Measurements from ENCODE around the gene LRRN2. TPM values are rescaled to one million over a fixed set of nuclear protein-coding genes. Genes with fewer than 3 reads are reported as not detected.

The LRRN2 gene
- total and polyA plus RNA-seq, 2 donors (not counting 1 experiment from before 2014, with no cell fraction given): not detected

GRCh38 chr1:204695692-204696091 lies 10.2 kb upstream of the LRRN2 start:
- Histone ChIP-seq H3K9me3 (ENCODE audit: control insufficient read depth, insufficient read depth, low read depth, low read length) (no peaks in the 10 kb centered on the region), H3K36me3 (ENCODE audit: control insufficient read depth, insufficient read depth, low read length) (no peaks in the 10 kb centered on the region), H3K4me2 (ENCODE audit: extremely low read depth, insufficient read depth, low read length) (no peak overlapping the region), H3K9ac (ENCODE audit: insufficient read depth, low read length) (no peak overlapping the region), H3K27ac (ENCODE audit: insufficient read depth, low read length) (no peak overlapping the region), H3K79me2 (ENCODE audit: control insufficient read depth, insufficient read depth, low read length) (no peaks in the 10 kb centered on the region), H3K4me1 (ENCODE audit: control insufficient read depth, extremely low read depth, insufficient read depth, low read length) (no peaks in the 10 kb centered on the region), H4K20me1 (ENCODE audit: control insufficient read depth, extremely low read depth, insufficient read depth, low read length) (no peaks in the 10 kb centered on the region), H3K27me3 (ENCODE audit: control insufficient read depth, insufficient read depth, low read length) (peaks cover 6% of the 10 kb centered on the region), H2AFZ (ENCODE audit: low read length) (no peak overlapping the region), H3K4me3 (replicated peaks in 1 of 4; ENCODE audit: control extremely low read depth in 1 of 4, insufficient read depth in 1 of 4, low read depth in 3 of 4, low read length in 4 of 4) (no peak overlapping the region)
- no peak for DNase-seq (ENCODE audit: low read depth in 2 of 2)
- TF ChIP-seq EZH2 (IDR thresholded peaks at IDR 0.05; ENCODE audit: low read length, missing control alignments) (no peak), CTCF (conservative IDR thresholded peaks at IDR 0.05 in 1 of 2, IDR thresholded peaks at IDR 0.05 in 1 of 2; ENCODE audit: low read depth in 1 of 2, low read length in 2 of 2) (no peak)

- Histone ChIP-seq H3K4me3 (replicated peaks in 1 of 4; ENCODE audit: control extremely low read depth in 1 of 4, insufficient read depth in 1 of 4, low read depth in 3 of 4, low read length in 4 of 4) (no peak overlapping the region), H3K36me3 (ENCODE audit: control insufficient read depth, insufficient read depth, low read length) (no peaks in the 10 kb centered on the region), H3K4me1 (ENCODE audit: control insufficient read depth, extremely low read depth, insufficient read depth, low read length) (no peaks in the 10 kb centered on the region), H2AFZ (ENCODE audit: low read length) (no peak overlapping the region), H3K4me2 (ENCODE audit: extremely low read depth, insufficient read depth, low read length) (no peak overlapping the region), H3K79me2 (ENCODE audit: control insufficient read depth, insufficient read depth, low read length) (no peaks in the 10 kb centered on the region), H3K27me3 (ENCODE audit: control insufficient read depth, insufficient read depth, low read length) (peaks cover 6% of the 10 kb centered on the region), H3K27ac (ENCODE audit: insufficient read depth, low read length) (no peak overlapping the region), H3K9me3 (ENCODE audit: control insufficient read depth, insufficient read depth, low read depth, low read length) (no peaks in the 10 kb centered on the region), H3K9ac (ENCODE audit: insufficient read depth, low read length) (no peak overlapping the region), H4K20me1 (ENCODE audit: control insufficient read depth, extremely low read depth, insufficient read depth, low read length) (no peaks in the 10 kb centered on the region)
- no peak for TF ChIP-seq CTCF (conservative IDR thresholded peaks at IDR 0.05 in 1 of 2, IDR thresholded peaks at IDR 0.05 in 1 of 2; ENCODE audit: low read depth in 1 of 2, low read length in 2 of 2)
- TF ChIP-seq EZH2 (IDR thresholded peaks at IDR 0.05; ENCODE audit: low read length, missing control alignments): no peak
- no peak for DNase-seq (ENCODE audit: low read depth in 2 of 2)
Observed at GRCh38 chr1:204694145-204694544, 8.6 kb upstream of the LRRN2 start.

GRCh38 chr1:204692841-204693356 lies 7.4 kb upstream of the LRRN2 start:
- TF ChIP-seq CTCF (conservative IDR thresholded peaks at IDR 0.05 in 1 of 2, IDR thresholded peaks at IDR 0.05 in 1 of 2; ENCODE audit: low read depth in 1 of 2, low read length in 2 of 2) (no peak), EZH2 (IDR thresholded peaks at IDR 0.05; ENCODE audit: low read length, missing control alignments) (no peak)
- no peak overlapping the region for H2AFZ ChIP-seq (ENCODE audit: low read length)
- H3K4me2 ChIP-seq (ENCODE audit: extremely low read depth, insufficient read depth, low read length): no peak overlapping the region
- DNase-seq (ENCODE audit: low read depth in 2 of 2): no peak
- H3K79me2 ChIP-seq (ENCODE audit: control insufficient read depth, insufficient read depth, low read length): no peaks in the 10 kb centered on the region
- H3K9ac ChIP-seq (ENCODE audit: insufficient read depth, low read length): no peak overlapping the region
- H3K4me3 ChIP-seq (replicated peaks in 1 of 4; ENCODE audit: control extremely low read depth in 1 of 4, insufficient read depth in 1 of 4, low read depth in 3 of 4, low read length in 4 of 4): no peak overlapping the region
- H3K27ac ChIP-seq (ENCODE audit: insufficient read depth, low read length): no peak overlapping the region
- H4K20me1 ChIP-seq (ENCODE audit: control insufficient read depth, extremely low read depth, insufficient read depth, low read length): no peaks in the 10 kb centered on the region
- no peaks in the 10 kb centered on the region for H3K4me1 ChIP-seq (ENCODE audit: control insufficient read depth, extremely low read depth, insufficient read depth, low read length)
- H3K9me3 ChIP-seq (ENCODE audit: control insufficient read depth, insufficient read depth, low read depth, low read length): no peaks in the 10 kb centered on the region
- no peaks in the 10 kb centered on the region for H3K36me3 ChIP-seq (ENCODE audit: control insufficient read depth, insufficient read depth, low read length)
- H3K27me3 ChIP-seq (ENCODE audit: control insufficient read depth, insufficient read depth, low read length): peaks cover 9% of the 10 kb centered on the region
